Stimulated activated CD4-positive, alpha-beta T cell treated with anti-CD3 and anti-CD28 coated beads, Interleukin-2, amount 100 ng/mL, for 4 hours (primary cell): Measurements from ENCODE around the gene RHEB.
A peak's percentile ranks its signal among the peaks of the same experiment; 100 is the strongest.

Source experiments
- DNase-seq: peaks from one replicate; pipeline ENCODE4 v3.0.0-alpha.2; 2020; ENCODE audit warnings: low read depth

The RHEB gene

DNA sequence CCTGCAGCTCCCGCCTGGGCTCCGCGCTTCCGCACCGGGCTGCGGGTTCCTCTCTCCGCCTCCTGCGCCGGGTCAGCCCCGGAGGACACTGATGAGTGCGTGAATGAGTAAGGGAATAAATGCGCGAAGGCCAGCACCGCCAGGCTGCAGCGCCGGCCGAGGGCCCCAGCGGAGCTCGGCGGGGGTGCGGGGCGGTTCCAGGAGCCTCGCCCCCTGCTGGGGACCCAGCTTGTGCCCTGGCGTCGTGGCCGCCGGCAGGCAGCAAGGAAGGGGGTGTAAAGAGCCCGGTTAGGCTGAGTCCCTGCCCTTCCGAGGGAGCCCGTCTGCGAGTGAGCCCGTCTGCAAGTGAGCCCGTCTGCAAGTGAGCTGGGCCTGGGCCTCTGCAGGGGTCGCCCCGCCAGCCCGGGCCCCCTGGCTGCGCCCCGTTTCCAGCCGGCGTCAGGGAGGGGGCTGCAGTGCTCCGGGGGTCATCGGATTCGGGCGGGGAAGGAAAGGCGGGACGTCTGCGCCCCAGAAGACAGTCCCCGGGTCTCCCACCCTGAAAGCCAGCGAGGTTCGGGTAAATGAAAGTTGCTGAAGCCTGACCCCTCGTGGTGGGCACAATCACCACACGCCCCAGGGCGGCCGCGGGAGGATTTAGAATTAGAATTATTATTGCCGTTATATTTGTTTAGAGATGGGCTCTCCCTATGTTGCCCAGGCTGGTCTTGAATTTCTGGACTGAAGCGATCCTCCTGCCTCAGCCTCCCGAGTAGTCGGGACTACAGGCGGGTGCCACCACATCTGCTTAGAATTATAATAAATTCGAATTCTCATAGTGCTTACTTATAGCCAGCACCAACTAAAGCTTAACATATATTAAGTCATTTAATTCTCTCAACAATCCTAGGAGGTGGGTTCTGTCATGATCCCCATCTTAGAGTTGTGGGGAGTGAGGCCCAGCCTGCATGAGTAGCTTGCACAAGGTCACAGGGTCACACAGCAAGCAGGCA is 71.1 kb downstream of the RHEB start:
- peak; percentile 63 for DNase-seq

DNA sequence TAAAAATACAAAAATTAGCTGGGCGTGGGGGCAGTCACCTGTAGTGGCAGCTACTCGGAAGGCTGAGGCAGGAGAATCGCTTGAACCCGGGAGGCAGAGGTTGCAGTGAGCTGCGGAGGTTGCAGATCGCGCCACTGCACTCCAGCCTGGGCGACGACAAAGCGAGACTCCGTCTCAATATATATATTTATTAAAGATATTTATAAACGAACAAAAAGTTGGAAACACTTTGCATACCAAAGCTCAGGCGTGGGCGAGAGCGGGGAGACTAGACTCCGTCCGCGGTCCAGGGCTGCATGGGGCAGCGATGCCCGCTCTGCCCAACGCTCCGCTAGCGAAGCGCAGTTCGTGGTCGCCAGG is 71.8 kb downstream of the RHEB start:
- DNase-seq: no peak

DNA sequence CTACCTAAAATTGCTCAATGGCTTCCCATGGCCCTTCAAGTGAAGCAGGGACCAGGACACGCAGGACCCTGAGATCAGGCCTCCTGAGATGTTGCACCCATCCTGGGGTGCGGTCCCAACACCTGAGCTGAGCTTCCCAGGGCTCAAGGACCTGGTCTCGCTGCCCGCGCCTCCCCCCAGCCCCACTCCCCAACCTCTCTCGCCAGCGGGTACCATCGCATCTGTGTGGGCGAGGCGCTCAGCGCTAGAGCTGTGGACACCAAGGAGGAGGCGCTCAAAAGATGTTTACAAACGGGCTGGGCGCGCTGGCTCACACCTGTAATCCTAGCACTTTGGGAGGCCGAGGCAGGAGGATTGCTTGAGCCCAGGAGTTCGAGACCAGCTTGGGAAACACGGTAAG is 72.4 kb downstream of the RHEB start:
- DNase-seq: no peak

DNA sequence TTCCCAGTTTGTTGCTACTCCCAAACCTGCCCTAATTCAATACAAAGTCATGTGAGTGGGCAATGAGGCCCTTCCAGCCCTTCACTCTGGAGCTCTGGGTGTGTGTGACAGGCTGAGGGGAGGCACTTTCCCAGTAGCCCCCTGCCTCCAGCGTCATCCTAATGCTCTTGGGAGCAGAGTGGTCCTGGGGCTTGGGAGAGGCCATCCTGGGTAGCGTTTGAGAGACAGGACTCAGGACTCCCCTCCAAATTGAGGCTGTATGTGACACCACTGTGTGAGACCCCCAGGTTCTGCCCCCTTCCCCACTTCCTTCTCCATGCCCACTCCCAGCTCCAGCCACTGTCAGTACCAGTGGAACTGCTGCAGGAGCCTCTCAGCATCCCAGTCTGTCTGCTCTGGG is 73.3 kb downstream of the RHEB start:
- no peak for DNase-seq

DNA sequence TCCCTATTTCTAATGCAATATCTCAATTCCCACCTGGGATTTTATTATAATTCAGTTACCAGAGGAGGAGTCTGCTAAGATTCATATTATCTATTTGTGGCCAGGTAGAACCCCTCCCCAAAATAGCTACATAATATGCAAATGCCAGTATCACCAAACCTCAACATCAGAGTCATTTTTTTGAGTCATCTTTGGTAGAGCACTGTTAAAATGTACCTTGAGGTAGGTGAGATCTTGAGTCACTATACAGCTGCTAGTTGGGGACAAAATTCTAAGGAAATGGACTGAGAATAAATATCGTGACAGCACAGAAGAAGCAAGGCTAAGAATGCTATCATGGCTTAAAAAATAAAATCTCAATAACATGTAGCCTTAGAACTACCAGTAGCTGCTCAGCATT is 75.1 kb downstream of the RHEB start:
- DNase-seq: no peak

DNA sequence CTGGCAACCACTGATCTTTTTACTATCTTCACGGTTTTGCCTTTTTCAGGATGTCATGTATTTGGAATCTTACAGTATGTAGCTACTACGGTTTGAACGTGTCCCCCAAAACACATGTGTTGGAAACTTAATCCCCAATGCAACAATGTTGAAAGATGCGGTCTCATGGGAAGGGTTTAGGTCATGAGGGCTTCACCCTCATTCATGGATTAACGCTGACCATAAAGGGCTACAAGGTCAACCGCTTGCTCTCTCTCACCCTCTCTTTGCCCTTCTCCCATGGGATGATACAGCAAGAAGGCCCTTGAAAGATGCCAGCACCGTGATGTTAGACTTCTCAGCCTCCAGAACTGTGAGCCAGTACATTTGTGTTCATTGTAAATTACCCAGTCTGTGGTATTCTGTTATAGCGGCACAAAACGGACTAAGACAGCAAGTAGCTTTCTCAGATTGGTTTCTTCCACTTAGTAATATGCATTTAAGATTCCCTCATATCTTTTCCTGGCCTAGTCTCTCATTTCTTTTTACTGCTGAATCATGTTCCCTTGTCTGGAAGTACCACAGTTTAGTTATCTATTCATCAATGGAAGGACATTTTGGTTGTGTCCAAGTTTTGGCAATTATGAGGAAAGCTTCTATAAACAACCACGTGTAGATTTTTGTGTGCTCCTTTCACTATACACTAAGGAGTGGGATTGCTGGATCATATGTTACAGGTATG is 76.8 kb downstream of the RHEB start:
- DNase-seq: no peak

DNA sequence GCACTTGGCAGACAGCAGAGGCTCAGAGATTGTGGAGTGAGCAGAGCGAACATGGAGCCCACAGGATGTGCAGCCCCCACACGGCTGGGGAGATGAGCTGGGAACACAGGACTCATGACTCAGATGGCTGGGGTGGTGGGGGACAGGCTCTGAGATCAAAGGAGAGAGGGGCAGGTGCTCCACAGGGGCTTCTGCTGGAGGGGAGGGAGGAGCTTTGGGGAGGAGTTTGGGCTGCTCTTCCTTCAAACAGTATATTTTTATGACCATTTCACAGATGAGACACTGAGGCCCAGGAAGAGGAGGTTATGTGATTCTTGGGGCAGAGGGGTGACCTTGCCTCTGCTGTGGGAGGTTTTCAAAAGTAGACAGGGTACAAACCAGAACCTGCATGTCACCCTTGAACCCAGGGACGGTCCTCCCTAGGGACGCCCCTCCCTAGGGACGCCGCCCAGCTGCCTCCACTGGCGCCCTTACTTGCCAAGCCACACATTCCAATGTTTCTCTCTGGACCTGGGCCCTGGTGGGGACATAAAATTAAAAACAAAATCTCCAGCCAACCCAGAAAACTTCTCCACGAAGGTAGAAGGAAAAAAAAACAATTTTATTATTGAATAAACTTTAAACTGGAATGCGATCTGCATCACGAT is 78.8 kb downstream of the RHEB start:
- no peak for DNase-seq

DNA sequence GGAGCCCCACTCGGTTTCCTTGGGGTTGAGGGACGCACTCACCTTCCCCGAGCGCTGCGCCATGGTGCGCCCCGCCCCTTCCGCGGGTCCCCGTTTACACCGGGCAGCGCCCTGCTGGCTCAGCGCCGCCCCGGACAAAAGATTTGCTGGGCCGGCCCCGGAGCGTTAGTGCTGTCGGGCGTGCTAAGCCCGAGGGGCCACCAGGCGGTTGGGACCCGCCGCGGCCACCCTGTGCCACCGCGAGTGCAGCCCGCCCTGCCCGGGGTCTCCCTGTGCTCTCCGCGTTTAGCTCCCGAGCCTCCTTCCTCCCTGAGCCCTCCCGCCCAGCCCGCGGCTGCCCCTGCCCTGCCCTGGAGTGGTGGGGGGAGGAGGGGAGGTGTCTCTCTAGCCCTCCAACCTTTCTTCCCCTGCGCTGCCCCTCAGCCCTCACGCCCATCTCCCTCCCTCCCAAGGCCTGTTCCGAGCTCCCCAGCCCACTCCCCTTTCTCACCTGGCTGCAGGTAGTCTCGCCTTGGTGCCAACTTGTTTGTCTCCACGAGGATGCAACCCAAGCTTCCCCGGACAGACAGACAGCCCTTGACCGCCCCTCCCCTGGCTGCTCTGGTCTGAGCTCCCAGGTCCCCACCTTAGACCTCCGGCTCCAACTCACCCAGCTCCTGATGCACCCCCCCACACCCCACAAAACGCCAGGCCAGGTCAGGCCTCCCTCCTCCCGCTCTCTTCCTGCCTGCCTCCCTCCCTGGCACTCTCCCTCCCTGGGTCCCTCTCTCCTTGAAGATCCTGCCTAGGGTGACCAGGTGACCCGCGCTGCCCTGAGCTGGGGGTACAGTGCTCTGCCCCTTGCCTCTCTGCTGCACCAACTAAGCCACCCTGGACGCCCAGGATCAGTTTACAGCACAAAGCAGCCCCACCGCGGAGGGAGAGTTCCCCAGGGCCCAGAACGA is 79.6 kb downstream of the RHEB start, which contains the start of gene CRYGN:
Gene CRYGN, minus strand, starts transcription at position 287 of the 944 bp plus-strand sequence. Its CDS starts 224 bp downstream, at position 63.
- no peak for DNase-seq

DNA sequence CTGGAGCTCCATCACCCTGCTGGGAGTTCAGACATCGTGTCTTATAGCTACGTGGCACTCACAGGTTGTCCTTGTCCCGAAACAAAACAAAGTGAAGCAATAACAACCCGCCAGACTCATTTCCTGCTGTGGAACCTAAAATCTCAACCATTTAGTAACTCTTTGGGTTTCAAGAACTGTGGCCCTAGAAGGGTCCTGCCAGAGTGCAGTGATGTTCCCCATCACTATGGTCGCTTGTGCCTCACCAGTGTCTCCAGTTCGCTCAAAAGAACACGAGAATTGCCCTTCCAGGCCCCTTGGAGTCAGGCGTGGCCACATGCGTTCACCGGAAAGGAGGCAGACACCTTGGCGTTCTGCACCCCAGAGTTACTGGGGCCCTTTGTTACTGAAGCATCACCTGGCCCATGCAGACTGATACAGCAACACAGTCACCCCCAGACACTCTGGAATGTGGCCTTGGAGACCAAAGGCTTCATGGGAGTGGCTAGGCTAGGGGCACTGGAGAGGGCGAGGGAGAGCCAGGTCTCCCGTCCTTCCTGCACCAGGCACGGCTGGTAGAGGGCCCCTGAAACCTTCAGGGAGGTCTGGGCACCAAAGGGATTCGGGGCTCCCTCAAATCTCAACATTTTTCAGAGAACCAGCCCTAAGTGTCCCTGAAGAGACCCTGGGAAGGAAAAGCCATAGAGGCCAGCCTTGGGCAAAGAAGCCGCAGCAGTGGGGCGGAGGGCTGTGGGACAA is 80.7 kb downstream of the RHEB start:
- no peak for DNase-seq

DNA sequence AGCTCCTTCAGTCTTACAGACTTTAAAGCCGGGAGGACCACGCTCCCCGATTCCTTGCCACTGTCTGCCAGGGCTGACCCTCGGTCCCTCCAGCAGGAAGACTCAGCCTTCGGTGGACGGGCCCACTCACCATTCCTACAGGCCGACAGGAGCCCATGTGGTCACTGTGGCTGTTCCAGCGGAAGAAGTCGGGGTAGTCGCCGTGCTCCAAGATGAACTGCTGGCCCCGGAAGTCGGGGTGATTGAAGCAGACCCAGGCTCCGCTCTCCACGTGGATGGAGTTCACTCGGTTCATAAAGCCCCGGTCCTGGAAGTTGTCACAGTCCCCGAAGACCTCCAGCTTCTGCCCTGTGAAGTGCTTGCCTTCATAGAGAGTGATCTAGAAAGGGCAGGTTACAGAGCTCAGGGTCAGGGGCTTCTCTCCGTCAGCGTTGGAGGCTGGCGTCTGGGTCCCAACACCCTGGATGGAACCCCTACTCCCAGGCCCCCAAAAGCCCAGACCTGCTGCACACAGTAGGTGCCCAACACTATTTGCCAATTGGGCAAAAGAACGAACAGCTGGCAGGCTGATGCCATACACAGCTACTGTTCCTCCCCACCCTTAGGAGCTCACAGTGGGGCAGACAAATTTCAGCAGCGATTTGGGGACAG is 81.7 kb downstream of the RHEB start:
- DNase-seq: no peak

DNA sequence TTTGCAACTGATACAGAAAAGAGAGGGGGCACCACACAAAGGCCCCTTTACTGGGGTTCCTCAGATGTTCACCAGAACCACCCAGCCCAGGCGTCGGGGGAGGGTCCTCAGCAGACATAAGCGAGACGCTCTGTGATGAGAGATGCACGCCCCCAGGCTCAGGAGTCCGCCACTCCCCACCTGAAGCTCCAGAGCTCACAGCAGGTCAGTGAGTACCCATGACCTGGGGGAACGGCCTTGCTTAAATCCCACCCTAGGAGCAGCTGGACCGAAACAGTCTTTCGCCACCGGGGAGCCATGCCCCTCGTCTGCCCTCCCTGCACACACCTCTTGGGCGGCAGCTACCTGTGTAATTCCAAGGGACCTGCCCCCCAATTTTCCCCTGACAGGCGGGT is 82.5 kb downstream of the RHEB start:
- DNase-seq: no peak

DNA sequence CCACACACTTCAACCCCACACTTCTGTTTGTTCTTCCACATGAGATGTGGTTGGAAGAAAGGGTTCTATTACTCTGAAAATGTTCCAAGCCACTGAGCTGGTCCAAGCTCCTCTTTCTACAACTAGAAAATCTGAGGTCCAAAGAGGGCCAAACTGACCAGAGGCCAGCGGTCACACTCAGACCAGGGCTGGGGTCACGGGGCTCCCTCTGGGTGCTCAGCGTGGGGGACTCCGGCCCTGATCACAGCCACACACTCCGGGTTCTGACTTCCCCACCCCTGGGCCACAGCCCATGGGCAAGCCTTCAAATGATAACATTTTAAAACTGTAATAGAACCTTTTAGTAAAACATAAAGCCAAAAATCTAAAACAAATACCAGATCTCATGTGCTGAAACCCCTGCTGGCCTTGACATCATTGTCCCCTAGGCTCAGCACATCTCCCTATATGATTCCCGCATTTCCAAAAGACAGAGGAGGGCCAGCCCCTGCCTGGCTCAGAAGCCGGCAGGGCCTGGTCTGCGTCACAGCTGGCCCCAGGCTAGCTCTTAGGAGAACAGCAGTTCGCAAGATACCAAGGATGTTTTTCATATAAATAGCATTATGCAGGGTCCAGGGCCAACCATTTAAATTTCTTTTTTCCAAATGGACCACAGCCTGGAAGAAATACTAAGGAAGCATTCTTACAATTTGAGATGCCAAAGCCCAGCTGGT is 83.1 kb downstream of the RHEB start:
- DNase-seq: no peak

DNA sequence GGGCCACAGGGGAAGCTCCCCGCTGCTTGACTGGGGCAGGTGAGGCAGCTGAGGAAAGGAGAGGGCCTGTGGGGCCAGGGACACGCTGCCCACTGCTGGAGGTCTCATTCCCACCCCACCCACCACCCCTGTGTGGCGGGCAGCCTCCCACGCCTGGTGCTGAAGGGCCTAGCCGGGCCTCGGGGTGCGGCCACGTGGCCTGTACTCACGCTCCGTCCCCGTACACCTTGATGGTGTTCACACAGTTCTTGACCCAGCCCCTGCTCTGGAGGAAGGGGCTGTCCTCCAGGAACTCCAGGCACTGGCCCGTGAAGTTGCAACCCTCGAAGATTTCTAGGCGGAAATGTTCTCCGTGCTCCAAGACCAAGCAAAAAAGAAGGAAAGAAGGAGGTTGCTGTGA is 83.7 kb downstream of the RHEB start:
- DNase-seq: no peak

DNA sequence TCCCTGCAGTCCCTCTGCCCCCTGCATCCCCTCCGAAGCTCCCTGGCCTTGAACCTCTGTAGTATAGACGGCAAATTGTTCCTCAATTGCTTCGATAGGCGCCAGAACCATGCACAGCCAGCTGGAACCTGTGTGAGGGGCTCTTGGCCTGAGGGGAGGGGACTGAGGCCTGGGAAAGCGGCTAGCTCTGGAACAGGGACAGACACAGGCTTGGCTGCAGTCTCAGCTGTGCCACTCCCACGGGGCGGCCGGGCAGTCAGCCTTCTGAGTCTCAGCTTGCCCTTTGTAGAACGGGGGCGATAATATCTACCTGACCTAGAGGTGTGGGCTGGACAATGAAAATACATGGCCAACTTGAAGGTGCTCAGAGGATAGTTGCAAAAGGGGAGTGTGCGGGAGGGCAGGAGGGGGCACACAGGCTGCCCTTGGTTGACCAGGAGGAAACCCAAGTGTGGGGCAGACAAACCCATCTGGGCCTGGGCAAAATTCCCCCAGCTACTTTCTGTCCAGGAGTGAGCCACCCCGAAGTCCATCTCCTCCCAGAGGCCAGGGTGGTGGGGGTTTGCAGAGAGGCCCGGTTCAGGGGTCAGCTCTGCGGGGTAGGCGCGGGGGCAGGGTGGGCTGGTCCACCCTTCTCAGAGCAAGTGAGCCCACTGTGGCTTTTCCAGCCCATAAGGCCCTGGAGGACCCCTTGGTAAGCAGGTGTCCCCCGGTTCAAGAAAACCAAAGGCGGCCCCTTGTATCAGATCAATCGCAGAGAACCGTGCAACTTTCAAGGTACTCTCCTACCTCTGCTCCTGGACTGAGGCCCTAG is 84.4 kb downstream of the RHEB start:
- no peak for DNase-seq

DNA sequence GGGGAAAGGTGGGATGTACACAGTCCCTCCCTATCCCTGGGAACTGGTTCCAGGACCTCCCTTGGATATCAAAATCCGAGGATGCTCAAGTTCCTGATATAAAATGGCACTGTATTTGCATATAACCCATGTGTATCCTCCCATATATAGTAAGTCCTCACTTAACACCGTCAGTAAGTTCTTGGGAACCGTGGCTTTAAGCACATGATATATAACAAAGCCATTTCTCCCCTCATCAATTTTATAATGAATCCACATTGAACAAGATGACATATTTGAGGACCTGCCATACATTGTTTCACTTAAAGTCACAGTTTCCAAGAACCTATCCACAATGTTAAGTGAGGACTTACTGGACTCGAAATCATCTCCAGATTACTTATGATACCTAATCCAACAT is 85.1 kb downstream of the RHEB start:
- DNase-seq: no peak

DNA sequence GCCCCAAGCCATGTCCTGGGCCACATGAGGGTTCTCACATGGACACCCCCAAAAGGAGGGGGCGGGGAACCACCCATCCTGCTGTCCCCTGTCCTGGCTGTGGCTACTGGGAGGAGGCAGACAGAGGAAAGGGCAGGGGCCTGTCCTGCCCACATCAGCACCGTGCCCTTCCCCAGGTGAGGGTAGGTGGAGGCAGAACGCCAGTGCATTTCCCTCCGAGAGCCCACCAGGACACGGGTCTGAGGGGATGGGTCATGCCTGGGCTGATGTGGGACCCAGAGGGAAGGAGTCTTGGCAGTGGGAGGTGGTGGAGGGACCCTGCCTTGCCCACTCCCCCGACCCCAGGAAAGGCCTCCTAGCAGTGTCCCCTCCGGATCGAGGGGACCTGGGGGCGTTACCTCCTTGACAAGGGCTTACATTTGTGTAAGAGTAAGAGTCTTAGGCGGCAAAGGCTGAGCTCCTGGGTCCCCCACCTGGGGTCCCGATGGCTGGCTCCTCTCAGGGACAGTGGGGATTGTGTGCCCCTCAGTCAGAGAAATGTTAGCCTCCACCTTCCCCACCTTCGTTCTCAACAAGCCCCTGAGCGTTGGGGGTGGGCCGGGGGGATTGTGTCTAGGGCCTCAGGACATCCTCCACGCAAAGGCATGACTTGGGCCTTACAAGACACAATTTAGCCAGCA is 85.8 kb downstream of the RHEB start:
- no peak for DNase-seq

DNA sequence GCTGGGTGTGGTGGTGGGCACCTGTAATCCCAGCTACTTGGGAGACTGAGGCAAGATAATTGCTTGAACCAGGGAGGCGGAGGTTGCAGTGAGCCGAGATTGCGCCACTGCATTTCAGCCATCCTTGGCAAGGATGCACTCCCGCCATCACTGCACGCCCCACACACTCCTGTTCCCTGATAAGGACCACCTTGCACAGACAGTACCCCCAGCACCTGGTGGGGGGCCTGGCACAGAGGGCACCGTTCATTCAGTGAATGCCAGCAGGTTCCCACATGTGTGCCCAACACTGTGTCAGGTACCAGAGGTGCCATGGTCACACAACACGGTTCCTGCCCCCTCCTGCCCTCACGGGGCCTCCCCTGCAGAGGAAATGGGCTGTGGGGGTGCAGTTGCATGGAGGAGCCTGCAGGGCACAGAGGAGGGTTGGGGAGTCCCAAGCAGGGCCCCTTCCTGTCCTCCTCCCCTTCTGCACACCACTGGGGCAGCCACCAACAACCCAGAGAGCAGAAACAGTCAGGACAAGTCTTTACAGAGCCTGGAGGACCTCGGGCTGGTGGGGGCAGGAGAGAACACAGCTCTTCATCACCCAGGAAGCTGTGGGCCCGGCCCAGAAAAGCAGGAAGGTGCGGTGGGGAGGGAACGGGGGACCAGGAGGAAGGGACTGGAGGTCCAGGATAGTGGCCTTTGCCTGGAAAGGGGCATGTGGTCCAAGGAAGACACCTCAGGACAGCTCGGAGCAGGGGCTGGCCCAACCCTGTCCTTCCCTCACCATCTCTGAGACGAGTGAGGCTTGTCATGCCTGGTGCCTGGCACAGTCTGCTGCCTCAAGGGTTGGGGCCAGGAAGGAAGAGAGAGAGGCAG is 86.8 kb downstream of the RHEB start:
- no peak for DNase-seq
